Measurements from ENCODE around the gene RDH13.

Gene RDH13

GRCh38 chr19:55086730-55087541 is 24.0 kb upstream of the RDH13 start:
- peak; percentile 92 for DNase-seq (ENCODE audit: low read depth)
- peak overlapping the region; percentile 47 for H3K4me3 ChIP-seq (ENCODE audit: control insufficient read depth, low read depth, low read length)
- no peak for TF ChIP-seq CTCF (conservative IDR thresholded peaks at IDR 0.05; ENCODE audit: control insufficient read depth, insufficient read depth, low read depth, low read length)

- DNase-seq (ENCODE audit: low read depth) = no peak
- H3K4me3 ChIP-seq (ENCODE audit: control insufficient read depth, low read depth, low read length) = peak overlapping the region; percentile 47
Observed at GRCh38 chr19:55085923-55086715, 23.2 kb upstream of the RDH13 start.

GRCh38 chr19:55084416-55084815 is 21.5 kb upstream of the RDH13 start:
- TF ChIP-seq CTCF (conservative IDR thresholded peaks at IDR 0.05; ENCODE audit: control insufficient read depth, insufficient read depth, low read depth, low read length) = no peak
- no peak overlapping the region for H3K4me3 ChIP-seq (ENCODE audit: control insufficient read depth, low read depth, low read length)
- DNase-seq (ENCODE audit: low read depth) = no peak

More at GRCh38 chr19:55085923-55086715, 23.2 kb upstream of the RDH13 start:
- no peak for TF ChIP-seq CTCF (conservative IDR thresholded peaks at IDR 0.05; ENCODE audit: control insufficient read depth, insufficient read depth, low read depth, low read length)

GRCh38 chr19:55083004-55083850 is 20.3 kb upstream of the RDH13 start:
- no peak overlapping the region for H3K4me3 ChIP-seq (ENCODE audit: control insufficient read depth, low read depth, low read length)
- no peak for DNase-seq (ENCODE audit: low read depth)
- TF ChIP-seq CTCF (conservative IDR thresholded peaks at IDR 0.05; ENCODE audit: control insufficient read depth, insufficient read depth, low read depth, low read length) = no peak

GRCh38 chr19:55082020-55082851 is 19.3 kb upstream of the RDH13 start:
- DNase-seq (ENCODE audit: low read depth) = peak; percentile 57
- no peak for TF ChIP-seq CTCF (conservative IDR thresholded peaks at IDR 0.05; ENCODE audit: control insufficient read depth, insufficient read depth, low read depth, low read length)
- no peak overlapping the region for H3K4me3 ChIP-seq (ENCODE audit: control insufficient read depth, low read depth, low read length)

GRCh38 chr19:55081770-55082019 is 18.7 kb upstream of the RDH13 start:
- no peak for DNase-seq (ENCODE audit: low read depth)
- H3K4me3 ChIP-seq (ENCODE audit: control insufficient read depth, low read depth, low read length) = no peak overlapping the region
- TF ChIP-seq CTCF (conservative IDR thresholded peaks at IDR 0.05; ENCODE audit: control insufficient read depth, insufficient read depth, low read depth, low read length) = no peak
